ENCODE results near the gene ST3GAL3. TPM values are rescaled to one million over a fixed set of nuclear protein-coding genes. Genes with fewer than 3 reads are reported as not detected.

ST3GAL3 gene
- total RNA-seq, 1 experiment from 2014 or later: 26.0 TPM

DNA sequence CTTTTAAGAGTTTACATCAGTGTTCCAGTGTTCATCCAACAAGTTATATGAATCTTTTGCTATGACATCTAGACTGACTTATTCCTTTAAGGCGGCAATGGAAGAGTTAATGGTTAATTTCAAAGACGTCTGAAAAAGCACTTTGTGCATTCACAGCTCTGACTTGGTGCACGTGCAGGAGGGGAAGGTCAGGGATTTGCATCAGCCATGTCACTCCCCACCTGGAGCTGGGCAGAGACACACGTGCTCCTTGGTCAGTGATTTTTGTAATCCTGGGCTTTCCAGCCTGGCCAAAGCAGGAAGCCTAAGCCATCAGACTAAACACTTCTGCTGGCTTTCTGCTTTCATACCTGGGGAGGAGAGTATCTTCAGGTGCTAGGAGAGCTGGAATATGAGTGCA is 96.3 kb downstream of the ST3GAL3 start:
- no TSS peak for BruUV-seq (replicated peaks)
- Histone ChIP-seq H3K27me3 (ENCODE audit: control insufficient read depth, insufficient read depth, low read length) (no peaks in the 10 kb centered on the region), H3K36me3 (ENCODE audit: control insufficient read depth, insufficient read depth, low read length) (no peaks in the 10 kb centered on the region; the same call in 1 of the 2 replicates), H3K4me3 (ENCODE audit: low read depth in 2 of 2, low read length in 2 of 2) (no peak overlapping the region), H3K4me1 (ENCODE audit: control insufficient read depth, insufficient read depth, low read length) (no peaks in the 10 kb centered on the region), H3K9me3 (ENCODE audit: control insufficient read depth, insufficient read depth, low read depth, low read length) (peaks cover 3% of the 10 kb centered on the region; the same call in 1 of the 2 replicates), H3K27ac (ENCODE audit: low read length) (no peak overlapping the region)
- intact Hi-C loops (cut with micrococcal nuclease; ENCODE audit: unreplicated experiment) (no loop called here), in situ Hi-C loops (cut with HindIII; ENCODE audit: low pct_unique_long_range_greater_than_20kb, low sequenced_read_pairs) (no loop called here)
- ChIA-PET CTCF (no interaction called here), POLR2A (interaction anchor here (0.6 kb wide), 1 partner anchor 53 kb away, joined by 3 read pairs; no protein-coding TSS in a partner anchor)
- TF ChIP-seq, protein P1, sequence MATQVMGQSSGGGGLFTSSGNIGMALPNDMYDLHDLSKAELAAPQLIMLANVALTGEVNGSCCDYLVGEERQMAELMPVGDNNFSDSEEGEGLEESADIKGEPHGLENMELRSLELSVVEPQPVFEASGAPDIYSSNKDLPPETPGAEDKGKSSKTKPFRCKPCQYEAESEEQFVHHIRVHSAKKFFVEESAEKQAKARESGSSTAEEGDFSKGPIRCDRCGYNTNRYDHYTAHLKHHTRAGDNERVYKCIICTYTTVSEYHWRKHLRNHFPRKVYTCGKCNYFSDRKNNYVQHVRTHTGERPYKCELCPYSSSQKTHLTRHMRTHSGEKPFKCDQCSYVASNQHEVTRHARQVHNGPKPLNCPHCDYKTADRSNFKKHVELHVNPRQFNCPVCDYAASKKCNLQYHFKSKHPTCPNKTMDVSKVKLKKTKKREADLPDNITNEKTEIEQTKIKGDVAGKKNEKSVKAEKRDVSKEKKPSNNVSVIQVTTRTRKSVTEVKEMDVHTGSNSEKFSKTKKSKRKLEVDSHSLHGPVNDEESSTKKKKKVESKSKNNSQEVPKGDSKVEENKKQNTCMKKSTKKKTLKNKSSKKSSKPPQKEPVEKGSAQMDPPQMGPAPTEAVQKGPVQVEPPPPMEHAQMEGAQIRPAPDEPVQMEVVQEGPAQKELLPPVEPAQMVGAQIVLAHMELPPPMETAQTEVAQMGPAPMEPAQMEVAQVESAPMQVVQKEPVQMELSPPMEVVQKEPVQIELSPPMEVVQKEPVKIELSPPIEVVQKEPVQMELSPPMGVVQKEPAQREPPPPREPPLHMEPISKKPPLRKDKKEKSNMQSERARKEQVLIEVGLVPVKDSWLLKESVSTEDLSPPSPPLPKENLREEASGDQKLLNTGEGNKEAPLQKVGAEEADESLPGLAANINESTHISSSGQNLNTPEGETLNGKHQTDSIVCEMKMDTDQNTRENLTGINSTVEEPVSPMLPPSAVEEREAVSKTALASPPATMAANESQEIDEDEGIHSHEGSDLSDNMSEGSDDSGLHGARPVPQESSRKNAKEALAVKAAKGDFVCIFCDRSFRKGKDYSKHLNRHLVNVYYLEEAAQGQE (IDR thresholded peaks at IDR 0.05; ENCODE audit: insufficient read depth in 1 of 2, low read depth in 2 of 2, low read length in 1 of 2): no peak
- TF ChIP-seq, protein P2, sequence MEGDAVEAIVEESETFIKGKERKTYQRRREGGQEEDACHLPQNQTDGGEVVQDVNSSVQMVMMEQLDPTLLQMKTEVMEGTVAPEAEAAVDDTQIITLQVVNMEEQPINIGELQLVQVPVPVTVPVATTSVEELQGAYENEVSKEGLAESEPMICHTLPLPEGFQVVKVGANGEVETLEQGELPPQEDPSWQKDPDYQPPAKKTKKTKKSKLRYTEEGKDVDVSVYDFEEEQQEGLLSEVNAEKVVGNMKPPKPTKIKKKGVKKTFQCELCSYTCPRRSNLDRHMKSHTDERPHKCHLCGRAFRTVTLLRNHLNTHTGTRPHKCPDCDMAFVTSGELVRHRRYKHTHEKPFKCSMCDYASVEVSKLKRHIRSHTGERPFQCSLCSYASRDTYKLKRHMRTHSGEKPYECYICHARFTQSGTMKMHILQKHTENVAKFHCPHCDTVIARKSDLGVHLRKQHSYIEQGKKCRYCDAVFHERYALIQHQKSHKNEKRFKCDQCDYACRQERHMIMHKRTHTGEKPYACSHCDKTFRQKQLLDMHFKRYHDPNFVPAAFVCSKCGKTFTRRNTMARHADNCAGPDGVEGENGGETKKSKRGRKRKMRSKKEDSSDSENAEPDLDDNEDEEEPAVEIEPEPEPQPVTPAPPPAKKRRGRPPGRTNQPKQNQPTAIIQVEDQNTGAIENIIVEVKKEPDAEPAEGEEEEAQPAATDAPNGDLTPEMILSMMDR (IDR thresholded peaks at IDR 0.05): no peak
- TF ChIP-seq TCF7L2 (IDR thresholded peaks at IDR 0.05; ENCODE audit: low read depth, low read length): no peak
- no peak for TF ChIP-seq POLR2AphosphoS5 (IDR thresholded peaks at IDR 0.05; ENCODE audit: low read depth, low read length)
- TF ChIP-seq SIN3A (IDR thresholded peaks at IDR 0.05; ENCODE audit: borderline replicate concordance, insufficient read depth, low read depth, low read length): no peak
- no peak for DNase-seq (ENCODE audit: low read depth, low spot score)
- ATAC-seq: no peak

DNA sequence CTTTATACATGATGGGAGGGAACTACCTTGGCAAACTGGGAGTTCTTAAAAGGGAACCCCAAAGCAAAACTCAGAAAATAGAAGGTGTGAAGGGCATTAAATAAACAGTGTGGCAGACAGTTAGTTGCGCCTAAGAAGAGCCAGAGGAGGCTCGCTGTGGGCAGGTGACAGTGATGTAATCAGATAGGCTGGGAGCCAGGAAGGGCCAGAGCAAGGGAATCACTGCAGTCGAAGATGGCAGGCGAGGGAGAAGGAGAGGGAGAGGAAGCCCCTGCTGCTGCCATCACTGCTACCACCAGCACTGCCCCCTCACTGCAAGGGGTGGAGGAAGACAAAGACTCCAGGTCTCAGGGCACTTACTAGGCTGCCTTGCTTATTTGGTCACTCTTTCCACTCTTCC is 97.2 kb downstream of the ST3GAL3 start:
- Histone ChIP-seq H3K27me3 (ENCODE audit: control insufficient read depth, insufficient read depth, low read length) (no peaks in the 10 kb centered on the region), H3K27ac (ENCODE audit: low read length) (no peak overlapping the region), H3K4me3 (ENCODE audit: low read depth in 2 of 2, low read length in 2 of 2) (no peak overlapping the region), H3K4me1 (ENCODE audit: control insufficient read depth, insufficient read depth, low read length) (no peaks in the 10 kb centered on the region), H3K9me3 (ENCODE audit: control insufficient read depth, insufficient read depth, low read depth, low read length) (peaks cover 8% of the 10 kb centered on the region; the same call in 1 of the 2 replicates), H3K36me3 (ENCODE audit: control insufficient read depth, insufficient read depth, low read length) (no peaks in the 10 kb centered on the region; the same call in 1 of the 2 replicates)
- ChIA-PET CTCF (no interaction called here), POLR2A (no interaction called here)
- in situ Hi-C loops (cut with HindIII; ENCODE audit: low pct_unique_long_range_greater_than_20kb, low sequenced_read_pairs) (no loop called here), intact Hi-C loops (cut with micrococcal nuclease; ENCODE audit: unreplicated experiment) (no loop called here)
- ATAC-seq: no peak
- DNase-seq (ENCODE audit: low read depth, low spot score): no peak
- no TSS peak for BruUV-seq (replicated peaks)
- no peak for TF ChIP-seq TCF7L2 (IDR thresholded peaks at IDR 0.05; ENCODE audit: low read depth, low read length)

DNA sequence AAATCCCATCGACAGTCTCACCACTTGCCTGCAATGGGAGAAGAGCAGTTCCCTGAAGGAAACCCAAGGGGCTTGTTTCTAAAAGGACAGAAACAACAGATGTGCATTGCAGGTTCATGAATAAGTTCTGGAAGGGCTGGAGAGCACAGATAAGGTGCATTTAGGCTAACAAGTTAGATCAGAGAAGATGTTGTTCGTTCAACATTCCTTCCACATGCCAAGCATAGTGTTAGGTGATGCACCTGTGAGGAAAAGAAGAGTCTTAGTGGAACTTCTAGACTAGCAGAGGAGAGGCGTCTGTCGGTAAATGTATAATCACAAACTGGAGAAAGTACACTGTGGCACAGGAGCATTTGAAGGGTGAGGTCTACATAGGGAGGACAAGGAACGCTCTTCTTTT is 98.0 kb downstream of the ST3GAL3 start:
- DNase-seq (ENCODE audit: low read depth, low spot score) (no peak), ATAC-seq (no peak)
- H3K36me3 ChIP-seq (ENCODE audit: control insufficient read depth, insufficient read depth, low read length): no peaks in the 10 kb centered on the region; the same call in 1 of the 2 replicates
- H3K9me3 ChIP-seq (ENCODE audit: control insufficient read depth, insufficient read depth, low read depth, low read length): peaks cover 8% of the 10 kb centered on the region; the same call in 1 of the 2 replicates
- no peak overlapping the region for H3K27ac ChIP-seq (ENCODE audit: low read length)
- no peaks in the 10 kb centered on the region for H3K27me3 ChIP-seq (ENCODE audit: control insufficient read depth, insufficient read depth, low read length)
- H3K4me1 ChIP-seq (ENCODE audit: control insufficient read depth, insufficient read depth, low read length): no peaks in the 10 kb centered on the region
- no peak overlapping the region for H3K4me3 ChIP-seq (ENCODE audit: low read depth in 2 of 2, low read length in 2 of 2)
- in situ Hi-C loops (cut with HindIII; ENCODE audit: low pct_unique_long_range_greater_than_20kb, low sequenced_read_pairs): no loop called here
- no TSS peak for BruUV-seq (replicated peaks)
- intact Hi-C loops (cut with micrococcal nuclease; ENCODE audit: unreplicated experiment): no loop called here
- TF ChIP-seq SIN3A (IDR thresholded peaks at IDR 0.05; ENCODE audit: borderline replicate concordance, insufficient read depth, low read depth, low read length) (no peak), TCF7L2 (IDR thresholded peaks at IDR 0.05; ENCODE audit: low read depth, low read length) (no peak), POLR2AphosphoS5 (IDR thresholded peaks at IDR 0.05; ENCODE audit: low read depth, low read length) (no peak)
- TF ChIP-seq, protein P1 (IDR thresholded peaks at IDR 0.05; ENCODE audit: insufficient read depth in 1 of 2, low read depth in 2 of 2, low read length in 1 of 2): no peak
- TF ChIP-seq, protein P2 (IDR thresholded peaks at IDR 0.05): no peak
- CTCF ChIA-PET: no interaction called here
- POLR2A ChIA-PET: no interaction called here
